NCI-H226 (cell line): ENCODE results near the gene TERT.
"Not testable (repeated sequence)": the region's sequence is repeated elsewhere in the genome, so short reads cannot be mapped to it uniquely, and the experiment has no call there.

Experiments
- DNase-seq: peaks from one replicate; pipeline ENCODE4 v3.0.0-alpha.2; 2015

The TERT gene

DNA sequence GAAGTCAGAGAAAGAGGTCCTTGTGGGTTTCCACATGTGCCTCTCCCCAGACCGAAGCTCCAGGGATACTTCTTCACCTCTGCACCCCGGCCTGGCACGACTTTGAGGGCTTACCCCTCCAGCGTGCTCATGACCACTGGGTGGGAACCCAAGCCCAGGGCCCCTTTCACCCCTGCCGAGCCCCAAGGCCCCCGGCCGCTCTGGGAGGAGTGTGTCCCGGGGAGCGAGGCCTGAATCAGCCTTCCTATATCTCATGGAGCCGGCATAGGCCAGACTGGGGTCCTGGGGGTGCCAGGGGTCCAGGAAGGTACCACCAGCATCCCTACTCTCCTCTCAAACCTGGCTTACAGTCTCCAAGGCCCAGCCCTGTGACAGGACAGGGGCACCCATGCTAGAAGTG is 17.1 kb downstream of the TERT start:
- DNase-seq, result no peak

DNA sequence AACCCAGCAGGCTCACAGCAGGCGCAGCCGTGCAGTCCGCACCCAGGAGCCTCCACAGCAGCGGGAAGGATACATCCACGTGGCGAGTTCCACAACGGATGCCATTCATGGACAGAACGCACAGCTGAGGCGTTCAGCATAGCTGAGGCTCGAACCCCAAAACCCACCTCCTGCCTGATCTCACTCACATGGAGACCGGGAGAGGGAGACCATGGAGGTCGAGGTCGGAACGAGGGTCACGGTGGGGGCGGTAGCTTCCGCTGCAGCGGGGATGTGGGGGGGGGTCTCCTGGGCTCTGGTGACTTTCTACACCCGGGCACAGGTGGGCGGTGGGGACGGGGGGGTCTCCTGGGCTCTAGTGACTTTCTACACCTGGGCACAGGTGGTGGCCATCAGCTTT is 17.5 kb downstream of the TERT start:
- DNase-seq, result no peak

DNA sequence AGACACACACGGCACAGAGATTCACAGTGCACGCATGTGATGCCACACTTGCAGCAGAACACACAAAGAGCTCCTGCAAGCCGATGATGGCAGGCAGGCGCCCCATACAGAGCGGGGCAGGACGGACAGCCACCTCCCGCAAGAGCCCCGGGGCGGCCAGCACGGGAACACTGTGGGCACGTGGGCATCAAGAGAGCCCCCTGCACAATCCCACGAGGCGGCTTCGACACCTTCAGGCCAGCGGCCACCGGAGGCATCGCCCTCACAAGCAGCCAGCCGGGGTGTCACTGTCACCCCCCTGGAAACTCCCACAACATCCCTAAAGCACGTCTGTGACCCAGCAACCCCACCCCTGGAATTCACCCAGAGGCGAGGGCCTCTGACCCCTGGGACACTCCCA is 17.9 kb downstream of the TERT start:
- DNase-seq, result no peak

DNA sequence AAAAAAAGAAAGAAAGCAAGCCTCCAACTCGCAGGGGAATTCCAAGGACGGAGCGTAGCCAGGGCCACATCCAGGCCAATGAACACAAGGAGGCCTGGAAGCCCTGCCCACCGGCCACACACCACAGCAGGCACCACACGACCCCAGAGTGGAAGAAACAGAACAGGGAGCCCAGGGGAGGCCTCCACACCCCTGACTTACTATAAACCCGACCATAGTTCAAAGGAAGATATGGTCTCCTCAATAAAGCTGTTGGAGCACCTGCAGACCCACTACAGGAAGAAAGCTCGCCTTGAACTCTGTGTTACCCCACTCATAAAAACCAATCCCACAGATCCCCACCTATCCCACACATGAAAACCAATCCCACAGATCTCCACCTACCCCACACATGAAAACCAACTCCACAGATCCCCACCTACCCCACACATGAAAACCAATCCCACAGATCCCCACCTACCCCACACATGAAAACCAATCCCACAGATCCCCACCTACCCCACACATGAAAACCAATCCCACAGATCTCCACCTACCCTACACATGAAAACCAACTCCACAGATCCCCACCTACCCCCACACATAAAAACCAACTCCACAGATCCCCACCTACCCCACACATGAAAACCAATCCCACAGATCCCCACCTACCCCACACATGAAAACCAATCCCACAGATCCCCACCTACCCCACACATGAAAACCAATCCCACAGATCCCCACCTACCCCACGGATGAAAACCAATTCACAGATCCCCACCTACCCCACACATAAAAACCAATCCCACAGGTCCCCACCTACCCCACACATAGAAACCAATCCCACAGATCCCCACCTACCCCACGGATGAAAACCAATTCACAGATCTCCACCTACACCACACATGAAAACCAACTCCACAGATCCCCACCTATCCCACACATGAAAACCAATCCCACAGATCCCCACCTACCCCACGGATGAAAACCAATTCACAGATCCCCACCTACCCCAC is 19.2 kb downstream of the TERT start:
- DNase-seq, result not testable (repeated sequence)

DNA sequence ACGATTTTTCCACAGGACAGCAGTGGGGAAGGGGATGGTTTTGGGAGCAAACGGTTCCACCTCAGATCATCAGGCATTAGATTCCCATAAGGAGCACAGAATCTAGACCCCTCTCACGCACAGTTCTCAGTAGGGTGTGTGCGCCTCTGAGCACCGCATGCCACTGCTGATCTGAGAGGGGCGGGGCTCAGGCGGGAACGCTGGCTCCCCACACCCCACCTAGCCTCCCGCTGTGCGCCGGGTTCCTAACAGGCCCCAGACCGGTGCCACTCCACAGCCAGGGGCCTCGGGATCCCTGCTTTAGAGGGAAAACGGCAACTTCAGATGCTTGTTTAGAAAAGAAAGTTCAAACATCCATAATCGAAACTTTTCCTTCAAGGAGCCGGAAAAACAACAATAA is 20.4 kb downstream of the TERT start:
- DNase-seq, result no peak

DNA sequence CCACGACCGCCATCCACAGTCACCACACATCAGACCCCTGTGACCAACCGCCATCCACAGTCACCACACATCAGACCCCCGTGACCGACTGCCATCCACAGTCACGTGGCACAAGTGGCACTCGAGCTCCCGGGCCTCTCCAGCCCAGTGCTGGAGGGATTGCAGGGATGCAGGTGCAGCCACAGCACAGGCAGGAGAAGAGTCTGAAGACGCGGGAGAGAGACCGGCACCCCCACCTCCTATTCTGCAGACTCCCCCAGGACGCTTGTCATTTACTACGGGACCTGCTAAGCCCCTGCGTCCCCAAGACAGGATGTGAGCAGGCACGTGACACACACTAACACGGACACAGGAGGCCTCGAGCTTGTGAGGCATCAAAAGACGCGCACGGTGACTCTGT is 21.1 kb downstream of the TERT start:
- no peak for DNase-seq

DNA sequence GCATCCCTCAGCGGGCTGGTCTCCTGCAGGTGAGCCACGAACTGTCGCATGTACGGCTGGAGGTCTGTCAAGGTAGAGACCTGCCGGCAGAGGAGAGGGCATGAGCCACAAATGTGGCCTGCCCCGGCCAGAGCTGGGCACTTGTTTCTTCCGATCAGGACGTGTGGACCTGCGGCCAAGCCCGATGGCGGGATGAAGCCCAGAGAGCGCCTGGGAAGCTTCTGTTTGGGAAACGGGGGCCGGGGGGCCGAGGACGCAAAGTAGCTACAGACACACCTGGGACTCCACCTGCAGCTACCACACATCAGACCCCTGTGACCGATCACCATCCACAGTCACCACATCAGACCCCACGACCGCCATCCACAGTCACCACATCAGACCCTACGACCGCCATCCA is 22.7 kb downstream of the TERT start:
- DNase-seq, result no peak

DNA sequence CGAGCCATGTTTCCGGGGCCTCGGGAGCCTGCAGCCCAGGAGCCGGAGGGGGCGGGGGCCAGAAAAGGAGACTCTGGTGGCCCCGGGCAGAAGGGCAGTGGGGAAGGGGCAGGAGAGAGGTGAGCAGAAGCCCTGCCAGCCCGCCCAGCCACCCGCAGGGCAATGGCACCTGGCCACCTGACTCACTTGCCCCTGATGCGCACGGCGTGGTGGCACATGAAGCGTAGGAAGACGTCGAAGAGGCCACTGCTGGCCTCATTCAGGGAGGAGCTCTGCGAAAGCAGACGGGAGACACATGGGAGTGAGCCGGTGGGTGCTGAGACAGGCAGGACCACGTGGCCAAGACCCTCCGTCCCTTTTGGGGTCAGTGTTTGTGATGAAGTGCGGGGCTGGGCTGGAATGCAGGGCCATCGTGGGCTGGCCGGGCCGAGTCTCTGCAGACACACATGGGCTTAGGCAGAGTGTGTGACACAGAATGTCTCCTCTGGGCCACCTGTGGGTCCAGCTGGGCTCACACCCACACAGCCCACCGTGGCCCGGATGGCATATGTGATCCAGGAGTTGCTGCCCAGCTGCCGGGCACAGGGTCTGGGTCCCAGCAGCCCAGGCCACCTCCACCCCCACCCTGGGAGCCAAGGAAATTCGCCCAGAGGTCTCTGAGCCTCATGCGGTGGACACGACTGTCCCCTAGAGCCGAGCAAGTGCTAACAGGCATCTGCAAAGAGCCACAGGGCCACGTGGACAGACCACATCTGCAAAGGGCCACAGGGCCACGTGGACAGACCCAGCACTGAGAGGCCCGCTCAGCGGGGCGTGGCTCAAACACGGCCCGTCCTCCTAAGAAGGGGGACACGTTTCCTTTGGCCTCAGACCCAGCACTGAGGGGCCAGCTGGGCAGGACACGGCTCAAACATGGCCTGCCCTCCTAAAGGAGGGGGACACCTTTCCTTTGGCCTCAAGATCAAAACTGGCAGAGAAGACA is 23.6 kb downstream of the TERT start:
- no peak for DNase-seq

DNA sequence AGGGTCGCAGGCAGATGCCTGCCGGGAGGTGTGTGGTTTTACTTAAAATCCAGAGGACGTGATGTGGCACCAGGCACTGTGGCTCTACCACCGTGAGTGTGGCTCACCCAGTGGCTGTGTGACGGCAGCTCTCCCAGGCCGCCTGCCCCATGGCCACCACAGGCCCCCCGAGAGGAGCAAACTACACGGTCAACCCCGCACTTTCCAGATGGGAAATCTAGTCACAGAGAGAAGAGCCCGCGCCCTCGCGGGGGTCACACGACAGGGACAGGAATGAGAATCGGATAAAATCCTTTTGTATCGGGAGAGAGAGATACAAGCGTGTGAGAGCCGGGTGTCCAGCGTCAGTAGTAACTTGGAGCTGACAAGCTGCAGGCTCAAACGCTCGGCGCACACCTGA is 24.4 kb downstream of the TERT start:
- no peak for DNase-seq

DNA sequence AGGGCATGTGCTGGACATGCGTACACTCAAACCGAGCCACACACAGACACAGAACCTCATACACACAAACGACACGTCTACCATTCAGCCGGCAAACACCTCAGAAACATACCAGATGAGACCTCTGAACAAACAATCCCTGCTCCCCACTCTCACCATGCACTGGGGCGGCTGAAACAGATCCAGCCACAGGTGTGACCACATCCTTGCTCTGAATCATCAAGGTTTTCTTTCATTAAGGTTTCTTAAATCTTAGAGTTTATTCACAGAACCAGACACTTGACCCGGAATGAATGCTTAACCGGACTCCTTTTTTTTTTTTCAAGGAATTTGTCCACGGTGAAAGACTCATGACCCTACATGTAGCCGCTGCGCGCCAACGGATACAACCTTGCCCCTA is 26.2 kb downstream of the TERT start:
- no peak for DNase-seq

DNA sequence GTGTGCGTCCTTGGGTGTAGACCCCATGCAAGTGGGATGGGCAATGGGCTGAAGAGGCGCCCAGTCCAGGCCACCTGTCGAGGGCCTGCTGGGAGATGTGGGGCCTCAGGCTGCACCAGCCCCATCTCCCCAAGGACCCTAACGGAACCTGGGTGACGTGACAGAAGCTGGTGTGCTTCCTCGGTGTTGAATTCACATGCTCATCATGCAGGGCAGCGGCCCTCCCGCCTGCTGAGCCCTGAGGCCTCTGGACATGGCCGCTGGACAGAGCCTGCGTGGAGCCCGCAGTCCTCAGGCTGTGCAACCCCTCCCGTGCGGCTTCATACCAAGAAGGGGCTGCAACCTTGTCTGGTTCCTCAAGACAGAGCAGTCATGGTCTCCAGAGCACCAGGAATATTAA is 26.8 kb downstream of the TERT start:
- no peak for DNase-seq

DNA sequence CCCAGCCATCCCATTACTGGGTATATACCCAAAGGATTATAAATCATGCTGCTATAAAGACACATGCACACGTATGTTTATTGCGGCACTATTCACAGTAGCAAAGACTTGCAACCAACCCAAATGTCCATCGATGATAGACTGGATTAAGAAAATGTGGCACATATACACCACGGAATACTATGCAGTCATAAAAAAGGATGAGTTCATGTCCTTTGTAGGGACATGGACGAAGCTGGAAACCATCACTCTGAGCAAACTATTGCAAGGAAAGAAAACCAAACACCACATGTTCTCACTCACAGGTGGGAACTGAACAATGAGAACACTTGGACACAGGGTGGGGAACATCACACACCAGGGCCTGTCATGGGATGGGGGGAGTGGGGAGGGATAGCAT is 27.4 kb downstream of the TERT start:
- not testable (repeated sequence) for DNase-seq

DNA sequence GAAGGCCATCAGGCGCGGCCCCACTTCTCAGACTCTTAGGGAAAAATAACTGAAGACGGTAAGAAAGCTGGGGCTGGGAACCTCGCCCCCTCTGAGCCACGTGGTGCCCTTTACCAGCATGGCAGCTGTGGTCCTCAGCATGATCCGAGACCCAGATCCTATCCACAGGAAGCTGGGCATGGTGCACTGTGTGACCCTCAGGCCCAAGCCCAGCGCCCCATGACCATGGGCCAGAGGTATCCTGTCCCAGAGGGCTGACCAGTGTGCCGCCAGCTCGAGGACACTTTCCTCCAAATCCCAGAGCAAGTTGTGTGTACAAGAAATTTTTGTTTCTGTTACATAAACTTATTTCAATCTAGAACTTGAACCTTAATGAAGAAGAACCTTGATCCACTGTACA is 28.1 kb downstream of the TERT start:
- no peak for DNase-seq

DNA sequence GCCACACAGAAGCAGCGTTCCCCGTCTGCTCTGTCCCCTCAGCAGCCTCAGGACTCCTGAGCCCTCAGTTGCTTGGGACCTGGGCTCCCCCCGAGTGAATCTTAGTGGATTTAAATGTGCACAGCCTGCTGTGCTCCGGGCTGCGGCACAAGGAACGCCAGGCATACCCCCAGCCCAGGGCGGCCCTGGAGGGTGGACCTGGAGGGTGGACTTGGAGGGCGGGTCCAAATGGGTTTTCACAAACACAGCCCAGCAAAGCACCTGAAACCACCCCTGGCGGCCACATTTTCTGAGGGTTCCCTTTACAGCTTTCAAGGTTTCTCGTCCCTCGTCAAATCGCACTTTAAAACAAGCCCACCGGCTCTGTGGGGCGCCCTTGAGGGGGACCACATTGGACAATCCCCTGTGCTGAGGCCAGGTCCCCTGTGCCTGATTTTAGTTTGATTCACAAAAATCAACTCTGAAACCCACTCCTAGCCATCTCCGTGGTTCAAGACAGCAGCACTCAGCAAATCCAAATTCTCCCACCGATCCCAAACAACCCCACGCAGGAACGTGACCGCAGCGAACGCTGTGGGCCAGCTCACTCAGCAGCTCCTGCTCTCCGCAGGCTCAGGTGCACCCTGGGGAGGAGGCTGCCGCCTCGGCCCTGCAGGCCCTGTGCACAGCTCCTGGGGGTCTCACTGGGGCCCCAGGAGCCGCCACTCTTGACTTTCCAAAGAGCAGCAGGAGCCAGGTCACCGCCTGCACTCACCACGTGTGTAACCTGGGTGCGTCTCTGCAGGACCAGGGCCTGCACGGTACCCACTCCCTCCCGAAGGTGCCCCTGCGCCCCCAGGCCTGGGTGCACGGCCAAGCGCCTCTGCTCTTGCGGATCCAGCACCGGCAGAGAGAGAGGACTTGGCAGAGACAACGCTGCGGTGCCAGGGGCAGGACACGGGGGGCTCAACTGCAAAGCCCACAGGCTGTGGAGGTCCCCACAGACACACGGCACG is 29.1 kb downstream of the TERT start:
- DNase-seq, result no peak

DNA sequence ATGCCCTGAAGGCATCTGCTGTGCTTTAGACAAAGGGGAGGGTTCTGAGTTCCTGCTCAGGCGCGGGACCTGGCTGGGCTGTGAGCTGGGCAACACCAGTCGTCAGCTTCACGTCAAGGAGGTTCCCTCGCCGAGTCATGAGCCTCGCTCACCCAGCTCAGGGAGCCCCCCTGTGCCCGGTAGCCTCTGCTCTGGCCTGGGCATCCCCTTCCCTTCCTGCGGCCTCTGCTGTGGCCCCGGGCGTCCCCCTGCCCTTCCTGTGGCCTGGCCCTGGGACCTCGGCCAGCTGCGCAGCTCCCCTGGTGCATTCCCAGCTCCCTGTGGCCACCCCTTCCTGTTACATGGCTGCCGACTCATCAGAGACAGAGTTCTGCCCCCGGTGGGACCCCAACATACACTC is 29.8 kb downstream of the TERT start:
- DNase-seq, result no peak

DNA sequence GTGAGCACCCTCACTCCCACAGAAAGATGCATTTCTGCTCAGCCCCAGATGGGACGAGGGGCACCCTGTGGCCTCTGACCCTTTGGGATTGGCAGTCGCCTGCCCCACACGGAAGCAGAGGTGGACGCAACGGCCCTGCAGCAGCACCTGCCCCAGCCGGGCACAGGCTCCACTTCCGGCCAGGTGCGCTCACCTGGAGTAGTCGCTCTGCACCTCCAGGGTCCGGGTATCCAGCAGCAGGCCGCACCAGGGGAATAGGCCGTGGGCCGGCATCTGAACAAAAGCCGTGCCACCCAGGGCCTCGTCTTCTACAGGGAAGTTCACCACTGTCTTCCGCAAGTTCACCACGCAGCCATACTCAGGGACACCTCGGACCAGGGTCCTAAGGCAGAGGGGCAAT is 30.7 kb downstream of the TERT start:
- DNase-seq, result no peak

DNA sequence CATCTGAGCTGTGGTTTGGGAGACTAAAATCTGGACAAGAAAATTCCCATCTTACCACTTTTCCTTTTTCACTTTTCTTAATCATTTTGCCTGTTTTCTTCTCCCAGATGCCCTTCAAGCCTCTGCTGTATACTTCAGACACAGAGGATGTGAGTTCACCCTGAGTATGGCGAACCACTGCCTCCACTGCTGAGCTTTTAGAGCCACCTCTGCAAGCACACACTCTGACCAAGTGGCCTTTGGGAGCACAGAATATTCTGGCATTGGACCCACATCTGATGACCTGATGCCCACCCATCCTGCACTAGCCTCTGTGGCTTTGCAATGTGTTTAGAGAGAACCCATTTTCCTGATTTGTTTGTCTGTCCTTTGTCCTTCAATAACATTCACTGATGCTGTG is 32.5 kb downstream of the TERT start:
- DNase-seq, result no peak

DNA sequence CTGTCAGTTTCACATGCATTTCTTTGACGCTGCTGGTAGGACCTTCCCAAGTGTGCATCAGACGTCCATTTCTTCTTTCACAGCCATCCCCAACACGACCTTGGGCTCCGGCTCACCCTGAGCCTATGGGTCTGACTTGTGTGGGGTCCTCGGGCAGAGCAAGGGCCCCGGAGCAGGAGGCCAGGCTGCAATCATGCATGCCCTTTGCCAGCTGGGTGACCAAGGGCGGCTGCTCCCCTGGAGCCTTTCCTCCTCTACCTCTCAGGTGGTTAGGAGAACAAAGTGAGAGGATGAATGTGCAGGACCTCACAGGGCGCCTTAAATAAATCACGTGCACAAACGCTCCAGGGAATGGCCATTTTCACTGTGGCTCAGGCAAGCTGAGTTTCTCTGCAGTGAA is 33.2 kb downstream of the TERT start:
- no peak for DNase-seq

DNA sequence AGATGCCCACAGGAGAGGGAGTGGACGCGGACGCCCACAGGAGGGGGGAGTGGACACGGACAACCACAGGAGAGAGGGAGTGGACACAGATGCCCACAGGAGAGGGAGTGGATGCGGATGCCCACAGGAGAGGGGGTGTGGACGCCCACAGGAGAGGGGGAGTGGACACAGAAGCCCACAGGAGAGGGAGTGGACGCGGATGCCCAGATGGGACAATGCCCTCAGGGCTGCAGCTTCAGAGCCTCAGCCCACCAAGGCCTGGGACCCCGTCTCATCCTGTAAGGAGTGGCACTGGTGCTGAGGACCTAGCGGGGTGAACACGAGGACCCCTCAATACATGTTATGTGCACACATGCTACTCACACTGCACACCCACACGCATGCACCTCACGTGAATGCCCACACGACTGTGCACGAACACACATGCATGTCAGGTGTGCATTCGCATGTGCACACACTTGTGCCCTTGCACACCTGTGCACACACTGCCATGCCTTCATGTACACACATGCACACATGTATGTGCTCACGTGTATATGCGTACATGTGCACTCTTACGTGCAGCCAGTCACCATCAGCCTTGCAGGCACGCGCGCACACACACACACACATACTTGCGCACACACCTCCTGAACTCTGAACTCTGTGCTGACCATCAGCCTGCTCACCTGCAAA is 34.9 kb downstream of the TERT start:
- no peak for DNase-seq

DNA sequence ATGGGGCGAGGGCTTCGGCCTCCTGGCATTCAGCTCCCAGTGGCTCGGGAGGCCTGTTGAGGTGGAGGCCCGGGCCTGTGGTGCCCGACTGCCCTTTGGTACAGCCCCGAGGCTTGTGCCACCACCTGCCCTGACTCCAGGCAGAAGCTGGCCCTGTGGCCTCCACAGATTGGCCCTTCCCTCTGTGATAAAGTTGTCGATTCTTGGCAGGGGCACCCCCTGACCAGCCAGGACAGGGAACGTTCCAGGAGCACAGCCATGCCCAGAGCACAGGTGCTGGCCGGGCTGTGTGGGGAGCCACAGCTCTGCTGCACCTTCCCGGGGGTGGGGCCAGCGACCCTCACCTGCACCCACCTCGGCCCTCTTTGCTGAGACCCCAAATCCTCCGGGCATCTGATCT is 37.0 kb downstream of the TERT start:
- DNase-seq, result no peak

DNA sequence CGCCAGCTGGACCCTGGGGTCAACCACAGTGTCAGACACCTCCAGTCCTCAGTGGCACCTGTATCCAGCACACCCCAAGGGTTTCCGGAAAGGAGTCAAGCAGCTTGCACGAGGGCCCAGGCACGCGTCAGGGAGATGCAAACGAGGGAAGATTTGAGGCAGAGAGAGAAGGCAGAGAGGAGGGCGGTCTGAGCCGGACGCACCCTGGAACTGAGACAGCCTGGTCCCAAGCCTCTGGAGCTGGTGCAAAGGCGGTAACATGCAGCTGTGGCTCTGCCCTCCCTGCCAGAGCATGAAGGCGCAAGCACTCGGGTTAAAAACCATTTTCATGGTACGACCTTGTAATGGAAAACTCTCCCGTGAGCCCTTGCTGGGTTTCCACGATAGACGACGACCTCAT is 37.5 kb downstream of the TERT start:
- DNase-seq, result no peak

DNA sequence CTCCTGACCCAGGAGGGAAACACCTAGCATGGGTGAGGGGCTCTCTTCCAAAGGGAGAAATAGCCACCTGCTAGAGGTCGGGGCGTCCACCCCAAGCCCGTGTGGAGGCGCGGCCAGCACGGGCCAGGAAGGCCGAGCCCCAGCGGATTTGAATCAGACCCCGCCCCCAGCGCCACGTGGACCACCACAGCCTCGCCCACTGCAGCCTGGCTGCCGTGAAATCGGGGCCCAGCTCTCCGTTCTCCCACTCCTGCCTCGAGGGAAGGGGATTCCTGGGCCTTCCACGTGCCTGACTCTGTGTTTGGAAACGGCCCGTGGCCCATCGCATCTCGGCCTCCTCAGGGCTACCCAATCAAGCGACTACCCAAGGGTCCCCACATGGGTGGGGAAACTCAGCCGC is 38.1 kb downstream of the TERT start:
- DNase-seq, result no peak
